Common myeloid progenitor, CD34-positive (primary cell): ENCODE measurements around the gene FOXE1.

Source experiments
- CTCF ChIA-PET: fragments of 350-600 bp; sonication (Branson Sonifier 250); formaldehyde crosslinking; loops from one replicate; lab custom pipeline; 2021; ENCODE audit warnings: antibody characterized with exemption; lab: Charles Lee
- POLR2A ChIA-PET: fragments of 350-600 bp; sonication (Branson Sonifier 250); formaldehyde crosslinking; loops from one replicate; lab custom pipeline; 2021; ENCODE audit warnings: antibody characterized with exemption; lab: Charles Lee
- DNase-seq, 3 donors: peaks; one replicate each; pipeline versions ENCODE4 v3.0.0 to v3.0.0-alpha.2; 2013
- H3K27ac ChIP-seq, 2 experiments: 1 replicate in 1 of 2; 2 replicates in 1 of 2; pipeline ENCODE4 v1.7.0; 2013; ENCODE audit warnings: inconsistent platforms in 2 of 2, low read length in 2 of 2, mild to moderate bottlenecking in 2 of 2, low read depth in 1 of 2, moderate library complexity in 1 of 2; ENCODE audit not compliant: severe bottlenecking in 2 of 2, insufficient read depth in 1 of 2, poor library complexity in 1 of 2
- H3K27me3 ChIP-seq, 5 experiments: replicated peaks in 2 of 5; 1 replicate in 3 of 5; 2 replicates in 2 of 5; pipeline versions ENCODE4 v1.6.1 to v1.7.0; 2013; ENCODE audit warnings: low read length in 4 of 5, mild to moderate bottlenecking in 2 of 5, moderate library complexity in 2 of 5, inconsistent platforms in 1 of 5; ENCODE audit not compliant: insufficient read depth in 5 of 5, control insufficient read depth in 4 of 5
- H3K36me3 ChIP-seq, 4 experiments: 1 replicate in 2 of 4; 2 replicates in 2 of 4; pipeline versions ENCODE4 v1.6.1 to v1.7.0; 2013; ENCODE audit warnings: low read length in 3 of 4, control low read depth in 1 of 4, mild to moderate bottlenecking in 1 of 4; ENCODE audit not compliant: control insufficient read depth in 4 of 4, insufficient read depth in 4 of 4
- H3K4me1 ChIP-seq, 4 experiments: 1 replicate in 3 of 4; 2 replicates in 1 of 4; pipeline versions ENCODE4 v1.6.1 to v1.7.1; 2013; ENCODE audit warnings: low read length in 3 of 4, mild to moderate bottlenecking in 3 of 4, control low read depth in 1 of 4, inconsistent platforms in 1 of 4, moderate library complexity in 1 of 4; ENCODE audit not compliant: control insufficient read depth in 4 of 4, insufficient read depth in 4 of 4; ENCODE audit errors: control extremely low read depth in 1 of 4
- H3K4me3 ChIP-seq, 7 experiments: 1 replicate in 4 of 7; 2 replicates in 3 of 7; pipeline versions ENCODE4 v1.5.1 to v1.7.0; 2013; ENCODE audit warnings: mild to moderate bottlenecking in 7 of 7, low read length in 6 of 7, moderate library complexity in 6 of 7, inconsistent platforms in 2 of 7, low read depth in 2 of 7, control low read depth in 1 of 7; ENCODE audit not compliant: insufficient read depth in 4 of 7, control insufficient read depth in 1 of 7; ENCODE audit errors: extremely low read depth in 1 of 7
- H3K9me3 ChIP-seq, 5 experiments: 1 replicate in 4 of 5; 2 replicates in 1 of 5; pipeline versions ENCODE4 v1.6.1 to v1.7.1; 2013; ENCODE audit warnings: low read length in 4 of 5, mild to moderate bottlenecking in 2 of 5, inconsistent platforms in 1 of 5, low read depth in 1 of 5, moderate library complexity in 1 of 5; ENCODE audit not compliant: control insufficient read depth in 4 of 5, insufficient read depth in 2 of 5; ENCODE audit errors: control extremely low read depth in 1 of 5
- WGBS: methylation state at CpG from one replicate; pipeline ENCODE4 v1.1.5; 2013; ENCODE audit not compliant: insufficient coverage; 5-methylcytosine and 5-hydroxymethylcytosine counted together

Gene FOXE1

DNA sequence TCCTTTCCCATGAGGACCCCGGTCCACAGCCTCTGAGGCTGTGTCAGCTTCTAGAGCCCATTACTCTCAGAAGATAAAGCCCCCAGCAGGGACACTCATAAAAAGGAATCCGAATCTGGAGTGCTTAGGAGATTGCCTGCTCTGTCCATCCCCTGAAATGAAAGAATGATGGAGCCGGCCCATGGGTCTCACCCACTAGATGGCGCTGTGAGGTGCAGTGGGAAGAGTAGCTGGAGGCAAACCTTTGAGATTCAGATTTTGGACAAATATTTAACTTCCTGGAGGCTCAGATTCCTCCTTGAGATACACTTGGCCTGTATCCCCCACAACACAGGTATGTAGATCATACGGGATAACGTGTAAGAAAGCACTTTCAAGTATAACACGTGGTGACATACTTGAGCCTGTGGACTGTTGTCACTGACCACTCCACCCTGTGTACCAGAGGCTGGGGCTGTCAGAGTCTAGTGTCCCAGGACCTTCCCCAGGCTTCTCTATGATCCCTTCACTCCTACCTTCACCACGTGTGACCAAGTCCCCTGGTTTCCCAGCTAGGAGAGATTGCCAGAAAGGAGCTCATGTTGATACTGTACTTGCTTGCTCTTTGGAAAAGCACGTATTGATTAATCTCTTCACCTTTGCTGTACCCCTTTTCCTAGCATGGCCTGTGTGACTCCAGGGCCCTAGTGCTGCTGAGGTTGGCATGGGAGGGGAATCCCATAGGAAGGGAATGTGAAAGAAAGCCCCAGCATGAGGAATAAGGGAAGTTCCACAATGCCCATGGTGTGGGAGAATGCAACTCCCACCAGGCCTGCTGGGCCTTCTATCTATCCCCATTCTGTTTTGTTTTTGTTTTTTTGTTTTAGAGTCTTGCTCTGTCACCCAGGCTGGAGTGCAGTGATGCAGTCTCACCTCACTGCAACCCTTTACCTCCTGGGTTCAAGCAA is 37.2 kb downstream of the FOXE1 start:
- Histone ChIP-seq H3K27me3 (no peaks in the 10 kb centered on the region), H3K9me3 (peaks cover 0 to 6% (median 2%) of the 10 kb centered on the region in 5 experiments), H3K27ac (no peak overlapping the region), H3K4me1 (no peaks in the 10 kb centered on the region), H3K36me3 (no peaks in the 10 kb centered on the region), H3K4me3 (no peak overlapping the region)
- DNase-seq, result peak in 2 of 3 donors; percentile 38 to 49
- WGBS, result 79% methylated on average over 9 of the region's 9 CpGs
- CTCF ChIA-PET, result interaction anchor here (0.9 to 6.2 kb wide), 15 partner anchors 11 to 834 kb away, joined by 3 to 65 read pairs (median 4); partner anchors contain the start of gene TRMO
- POLR2A ChIA-PET, result interaction anchor here (0.7 kb wide), 1 partner anchor 8 kb away, joined by 3 read pairs; no protein-coding TSS in a partner anchor

DNA sequence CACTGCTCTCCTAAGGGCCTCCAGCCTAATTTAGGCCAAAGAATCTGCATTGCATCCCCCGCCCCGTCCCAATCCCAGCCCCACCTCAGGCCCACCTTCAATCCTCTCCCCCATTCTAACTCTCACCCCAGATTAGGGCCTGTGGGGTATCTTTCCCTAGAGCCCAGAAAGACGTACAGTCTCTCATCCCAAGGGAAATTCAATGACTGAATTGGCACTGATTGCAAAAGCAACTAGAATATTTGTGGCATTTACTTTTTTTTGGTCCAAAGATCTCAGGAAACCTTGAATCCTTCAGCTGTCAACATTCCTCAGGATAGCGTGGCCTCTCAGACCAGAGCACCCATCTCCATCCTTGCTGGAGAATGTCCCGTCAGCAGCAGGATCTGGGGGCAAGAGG is 38.7 kb downstream of the FOXE1 start:
- Histone ChIP-seq H3K9me3 (peaks cover 0 to 6% (median 2%) of the 10 kb centered on the region in 5 experiments), H3K27ac (no peak overlapping the region), H3K36me3 (peaks cover 0 to 3% (median 0%) of the 10 kb centered on the region in 4 experiments), H3K27me3 (no peaks in the 10 kb centered on the region), H3K4me3 (no peak overlapping the region), H3K4me1 (no peaks in the 10 kb centered on the region)
- 97% methylated on average over 5 of the region's 5 CpGs for WGBS
- ChIA-PET CTCF (interaction anchor here (1.2 to 6.2 kb wide), 2 partner anchors 10 to 14 kb away, joined by 6 to 65 read pairs; no protein-coding TSS in a partner anchor), POLR2A (no interaction called here)
- DNase-seq, result no peak

DNA sequence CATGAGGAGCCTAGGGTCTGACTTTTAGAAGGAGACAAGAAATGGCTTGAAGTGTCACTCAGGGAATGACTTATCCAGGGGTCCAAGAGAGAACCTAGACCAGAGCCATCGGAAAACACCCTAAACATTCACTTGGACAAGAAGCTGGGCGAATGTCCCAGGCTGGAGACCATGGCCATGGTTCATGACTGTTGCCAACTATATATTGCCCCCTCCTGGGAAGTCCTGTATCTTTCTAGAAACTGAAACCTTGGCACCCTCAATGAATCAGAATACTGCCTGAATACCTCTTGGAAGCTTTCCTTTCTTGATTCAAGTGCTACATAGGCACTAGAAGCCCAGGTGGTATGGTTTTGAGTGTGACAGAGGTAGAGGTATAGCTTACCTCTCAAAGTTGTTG is 39.4 kb downstream of the FOXE1 start:
- POLR2A ChIA-PET, result interaction anchor here (0.6 kb wide), 1 partner anchor 32 kb away, joined by 3 read pairs; no protein-coding TSS in a partner anchor
- DNase-seq, result no peak
- Histone ChIP-seq H3K27ac (no peak overlapping the region), H3K4me3 (no peak overlapping the region), H3K4me1 (no peaks in the 10 kb centered on the region), H3K9me3 (peaks cover 0 to 6% (median 2%) of the 10 kb centered on the region in 5 experiments), H3K36me3 (peaks cover 0 to 3% (median 0%) of the 10 kb centered on the region in 4 experiments), H3K27me3 (no peaks in the 10 kb centered on the region)
- CTCF ChIA-PET, result interaction anchor here (0.8 to 6.2 kb wide), 3 partner anchors 9 to 183 kb away, joined by 3 to 65 read pairs (median 6); no protein-coding TSS in a partner anchor
- 94% methylated on average over 2 of the region's 2 CpGs for WGBS

DNA sequence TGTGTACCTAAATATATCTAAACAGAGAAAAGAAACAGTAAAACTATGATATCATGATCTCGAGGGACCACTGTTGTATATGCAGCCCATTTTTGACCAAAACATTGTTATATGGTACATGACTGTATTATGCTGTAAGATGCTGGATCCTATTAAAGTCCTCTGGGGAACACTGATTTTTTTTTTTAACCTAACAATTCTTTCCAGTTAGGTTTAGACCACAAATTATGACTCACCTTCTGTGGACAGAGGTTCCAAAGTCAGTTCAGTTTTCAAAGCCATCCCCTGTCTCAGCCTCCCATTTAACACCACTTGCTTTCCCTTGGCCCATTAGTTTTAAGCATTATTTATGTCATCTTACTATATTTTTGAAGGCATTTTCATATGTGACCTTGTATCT is 42.2 kb downstream of the FOXE1 start:
- H3K36me3 ChIP-seq, result peaks cover 0 to 7% (median 4%) of the 10 kb centered on the region in 4 experiments
- no CpG with 5 or more reads among the region's 1 CpG for WGBS
- CTCF ChIA-PET, result interaction anchor here (0.9 to 2.2 kb wide), 4 partner anchors 8 to 434 kb away, joined by 3 to 8 read pairs (median 4); partner anchors contain the start of gene TRMO
- no peak for DNase-seq
- H3K9me3 ChIP-seq, result peaks cover 0 to 6% (median 2%) of the 10 kb centered on the region in 5 experiments
- H3K27me3 ChIP-seq, result no peaks in the 10 kb centered on the region
- POLR2A ChIA-PET, result no interaction called here
- no peak overlapping the region for H3K4me3 ChIP-seq
- H3K4me1 ChIP-seq, result no peaks in the 10 kb centered on the region
- H3K27ac ChIP-seq, result no peak overlapping the region

DNA sequence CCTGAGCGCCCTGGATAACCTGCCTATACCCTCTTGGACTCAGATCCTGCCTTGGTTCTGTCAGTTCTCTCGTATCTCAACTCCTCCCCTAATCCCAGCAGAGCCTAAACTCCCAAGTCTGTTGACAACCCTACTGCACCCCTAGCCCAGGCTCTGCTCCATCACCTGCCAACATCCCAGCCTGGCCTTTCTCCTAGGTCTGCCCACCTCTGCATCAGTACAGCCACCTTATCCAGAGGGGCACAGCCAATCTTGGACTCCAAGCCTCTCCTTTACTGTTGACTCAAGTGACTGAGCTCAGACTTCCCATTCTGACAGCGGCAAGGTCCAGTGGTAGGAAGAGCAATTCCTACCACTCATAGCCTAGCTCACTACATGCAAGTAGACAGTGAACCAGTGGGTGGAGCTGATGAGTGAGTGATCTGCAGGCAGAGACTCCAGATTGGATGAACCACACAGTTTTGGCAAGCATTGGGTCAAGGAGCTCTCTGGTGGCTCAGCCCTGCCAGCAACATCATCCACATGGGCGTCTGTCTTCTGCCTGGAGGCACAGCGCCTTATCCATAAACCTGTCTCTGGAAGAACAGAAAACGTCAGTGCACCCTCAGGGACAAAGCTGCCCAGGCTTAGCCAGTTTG is 42.8 kb downstream of the FOXE1 start:
- Histone ChIP-seq H3K27ac (no peak overlapping the region), H3K36me3 (peaks cover 0 to 11% (median 6%) of the 10 kb centered on the region in 4 experiments), H3K4me3 (no peak overlapping the region), H3K9me3 (peaks cover 0 to 6% (median 2%) of the 10 kb centered on the region in 5 experiments), H3K27me3 (no peaks in the 10 kb centered on the region), H3K4me1 (no peaks in the 10 kb centered on the region)
- 98% methylated on average over 5 of the region's 6 CpGs for WGBS
- CTCF ChIA-PET, result interaction anchor here (0.9 to 2.2 kb wide), 5 partner anchors 8 to 435 kb away, joined by 3 to 8 read pairs (median 4); partner anchors contain the start of gene TRMO
- POLR2A ChIA-PET, result no interaction called here
- DNase-seq, result peak in 2 of 3 donors; percentile 22 to 23

DNA sequence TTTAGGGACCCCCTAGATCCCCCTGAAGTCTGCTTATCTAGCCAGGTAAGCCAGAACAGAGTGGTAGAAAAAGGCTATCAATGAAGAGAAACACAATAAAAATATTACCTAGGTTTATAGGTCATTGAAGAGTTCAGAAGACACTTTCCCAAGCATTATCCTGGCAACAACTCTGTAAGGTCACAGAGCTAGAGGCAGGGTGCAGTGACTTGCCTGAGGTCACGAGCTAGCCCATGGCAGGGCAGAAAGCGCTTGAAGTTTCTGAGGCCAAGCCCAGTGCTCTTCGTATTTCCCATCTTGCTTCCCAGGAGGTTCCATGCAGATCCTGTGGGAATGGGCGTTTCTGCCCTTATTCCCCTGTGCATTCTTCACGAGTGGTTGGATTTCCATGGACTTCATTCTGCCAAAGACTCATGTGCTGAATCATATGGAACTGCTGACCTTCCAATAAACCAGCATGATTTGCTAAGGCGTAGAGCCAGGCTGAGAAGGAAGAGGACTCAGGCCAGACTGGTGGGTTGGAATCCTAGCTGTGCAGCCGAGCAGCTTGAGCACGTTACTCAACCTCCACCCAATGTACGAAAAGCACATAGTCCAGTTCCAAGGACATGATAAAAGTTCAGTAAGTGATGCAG is 47.2 kb downstream of the FOXE1 start:
- 100% methylated on average over 9 of the region's 9 CpGs for WGBS
- no peaks in the 10 kb centered on the region for H3K27me3 ChIP-seq
- H3K27ac ChIP-seq, result no peak overlapping the region
- H3K36me3 ChIP-seq, result peaks cover 0 to 23% (median 12%) of the 10 kb centered on the region in 4 experiments
- peaks cover 4 to 8% (median 7%) of the 10 kb centered on the region in 4 experiments for H3K4me1 ChIP-seq
- H3K9me3 ChIP-seq, result no peaks in the 10 kb centered on the region
- H3K4me3 ChIP-seq, result no peak overlapping the region
- DNase-seq, result no peak
- POLR2A ChIA-PET, result no interaction called here
- CTCF ChIA-PET, result interaction anchor here (0.7 to 9.3 kb wide), 10 partner anchors 10 to 220 kb away, joined by 3 to 72 read pairs (median 5); partner anchors contain the start of gene TRMO
